K562 (cell line): ENCODE measurements around the gene TMEM208. TPM values are rescaled to one million over a fixed set of nuclear protein-coding genes. Genes with fewer than 3 reads are reported as not detected.
A peak's percentile ranks its signal among the peaks of the same experiment; 100 is the strongest.

Experiments
- ATAC-seq: fragments of 200-7000 bp; cut with Tn5 transposase; 3 replicates; pipeline ENCODE4 v1.9.1; 2020; ENCODE audit warnings: moderate library complexity
- BruUV-seq: library from RNA; stranded (reverse); fragments of 400-500 nt; replicated peaks from 2 replicates; lab custom pipeline; 2021; lab: Mats Ljungman, UMichigan
- CTCF ChIA-PET: fragments of 300-600 bp; formaldehyde crosslinking; extraction: SDS; loops from one replicate; lab custom pipeline; 2021; ENCODE audit warnings: low intra/inter-chr PET ratio; lab: Yijun Ruan, JAX
- POLR2A ChIA-PET: fragments of 300-600, 350-650 bp; sonication (Branson Sonifier 250); formaldehyde crosslinking; extraction: SDS; loops from one replicate; lab custom pipeline; 2021; ENCODE audit warnings: antibody characterized with exemption, inconsistent platforms; lab: Yijun Ruan, JAX
- DNase-seq, 4 experiments: peaks; one replicate each; pipeline versions ENCODE4 v3.0.0 to v3.0.0-alpha.2; 2011 to 2018; ENCODE audit warnings: low spot score in 3 of 4, mixed read lengths in 3 of 4; ENCODE audit errors: extremely low read depth in 1 of 4
- FAIRE-seq: peaks from 2 replicates; lab custom pipeline; 2011; peaks lifted over from hg19 to GRCh38; lab: Jason Lieb, UNC
- H2AFZ ChIP-seq: 2 replicates; pipeline ENCODE4 v1.6.0; 2011; ENCODE audit warnings: low read depth, low read length, control low read depth, inconsistent platforms
- H3K27ac ChIP-seq: fragments of 200-600 bp; 3 replicates; pipeline ENCODE4 v1.8.0; 2011; ENCODE audit warnings: low read depth, mild to moderate bottlenecking, control low read depth, inconsistent platforms, low read length, moderate library complexity, mixed read lengths; ENCODE audit errors: extremely low read depth
- H3K27me3 ChIP-seq, 2 experiments: fragments of 300-600 bp in 1 of 2; 2 replicates in 1 of 2; 3 replicates in 1 of 2; pipeline versions ENCODE4 v1.6.0 to v1.8.0; 2011; ENCODE audit warnings: inconsistent platforms in 2 of 2, low read length in 2 of 2, mild to moderate bottlenecking in 1 of 2, mixed read lengths in 1 of 2, moderate library complexity in 1 of 2; ENCODE audit not compliant: control insufficient read depth in 2 of 2, insufficient read depth in 2 of 2
- H3K36me3 ChIP-seq: fragments of 300-600 bp; 3 replicates; pipeline ENCODE4 v1.8.0; 2011; ENCODE audit warnings: mild to moderate bottlenecking, low read length, inconsistent platforms; ENCODE audit not compliant: control insufficient read depth, insufficient read depth
- H3K4me1 ChIP-seq, 2 experiments: fragments of 200-600 bp in 1 of 2; replicated peaks in 1 of 2; 2 replicates in 1 of 2; 3 replicates in 1 of 2; pipeline versions ENCODE4 v1.5.1 to v1.8.0; 2011; ENCODE audit warnings: inconsistent platforms in 2 of 2, low read length in 2 of 2, mild to moderate bottlenecking in 1 of 2, mixed read lengths in 1 of 2, moderate library complexity in 1 of 2; ENCODE audit not compliant: control insufficient read depth in 2 of 2, insufficient read depth in 2 of 2
- H3K4me2 ChIP-seq: 2 replicates; pipeline ENCODE4 v1.6.1; 2011; ENCODE audit warnings: low read length, control low read depth, inconsistent platforms, mixed read lengths; ENCODE audit not compliant: insufficient read depth
- H3K4me3 ChIP-seq: fragments of 200-600 bp; sonication (generic), shearing (Covaris generic); 2 replicates; pipeline ENCODE4 v1.5.1; 2016; ENCODE audit warnings: control low read depth, inconsistent platforms
- H3K79me2 ChIP-seq: fragments of 200-600 bp; 3 replicates; pipeline ENCODE4 v1.8.0; 2011; ENCODE audit warnings: low read length, inconsistent platforms; ENCODE audit not compliant: control insufficient read depth, insufficient read depth
- H3K9ac ChIP-seq, 2 experiments: 2 replicates each; pipeline versions ENCODE4 v1.6.0 to v1.6.1; 2011; ENCODE audit warnings: low read depth in 2 of 2, low read length in 2 of 2, control low read depth in 1 of 2, inconsistent platforms in 1 of 2, mild to moderate bottlenecking in 1 of 2, mixed read lengths in 1 of 2; ENCODE audit not compliant: insufficient read depth in 1 of 2
- H3K9me1 ChIP-seq: one replicate; pipeline ENCODE4 v1.6.0; 2011; ENCODE audit warnings: inconsistent platforms, mild to moderate bottlenecking, low read length, moderate library complexity; ENCODE audit not compliant: control insufficient read depth, insufficient read depth
- H3K9me3 ChIP-seq: replicated peaks from 2 replicates; pipeline ENCODE4 v1.5.1; 2011; ENCODE audit warnings: low read depth, low read length, inconsistent platforms; ENCODE audit not compliant: control insufficient read depth, insufficient read depth
- H4K20me1 ChIP-seq: replicated peaks from 2 replicates; pipeline ENCODE4 v1.6.1; 2011; ENCODE audit warnings: low read length, inconsistent platforms, mixed read lengths; ENCODE audit not compliant: control insufficient read depth, insufficient read depth
- HDAC1 ChIP-seq, 2 experiments: fragments of 450-650 bp; IDR thresholded peaks; 2 replicates each; pipeline ENCODE4 v1.6.1; 2016 to 2017; ENCODE audit warnings: inconsistent platforms in 1 of 2, mild to moderate bottlenecking in 1 of 2, moderate library complexity in 1 of 2
- MITF ChIP-seq: IDR thresholded peaks from 2 replicates; pipeline ENCODE4 v1.6.1; 2014; ENCODE audit warnings: antibody characterized with exemption
- MLX ChIP-seq, 2 experiments: fragments of 450-650 bp in 1 of 2; sonication (generic) in 1 of 2; formaldehyde crosslinking; conservative IDR thresholded peaks; 2 replicates each; pipeline versions ENCODE4 v1.4.0 to v1.8.1; 2020 to 2022; ENCODE audit warnings: mild to moderate bottlenecking in 1 of 2, missing genetic modification reagents in 1 of 2
- PHF21A ChIP-seq: fragments of 450-650 bp; IDR thresholded peaks from 2 replicates; pipeline ENCODE4 v1.6.1; 2017; ENCODE audit warnings: low read depth, borderline replicate concordance
- POLR2A ChIP-seq: fragments of 450-650 bp; conservative IDR thresholded peaks from 2 replicates; pipeline ENCODE4 v1.6.1; 2016
- SMAD4 ChIP-seq: fragments of 250-450 bp; sonication (Bioruptor Pico); conservative IDR thresholded peaks from 2 replicates; pipeline ENCODE4 v1.8.0; 2021; ENCODE audit warnings: inconsistent platforms, mild to moderate bottlenecking, moderate library complexity
- SMARCB1 ChIP-seq: IDR thresholded peaks from 2 replicates; pipeline ENCODE4 v1.6.1; 2011; ENCODE audit warnings: improper control_type of control experiment, low read depth; ENCODE audit not compliant: insufficient read length
- THRAP3 ChIP-seq: fragments of 450-650 bp; IDR thresholded peaks from 2 replicates; pipeline ENCODE4 v1.6.1; 2016; ENCODE audit warnings: mild to moderate bottlenecking, inconsistent platforms, borderline replicate concordance
- ZC3H4 ChIP-seq: sonication (generic); formaldehyde crosslinking; IDR thresholded peaks from 2 replicates; pipeline ENCODE4 v1.9.0; 2021; ENCODE audit warnings: missing genetic modification reagents, borderline replicate concordance
- ZNF584 ChIP-seq: fragments of 200-800 bp; sonication (Bioruptor generic); IDR thresholded peaks from 2 replicates; pipeline ENCODE4 v1.6.1; 2016; ENCODE audit warnings: low read depth, mild to moderate bottlenecking, missing genetic modification characterization, missing compliant biosample characterization
- WGBS: fragments of 100-300 bp; shearing (Covaris generic); methylation state at CpG from one replicate; pipeline ENCODE4 v1.1.6; 2016; ENCODE audit warnings: low coverage, mixed read lengths; ENCODE audit not compliant: insufficient coverage; ENCODE audit errors: missing lambda C conversion rate; 5-methylcytosine and 5-hydroxymethylcytosine counted together
- in situ Hi-C: fragments of 300-500 bp; cut with MboI; formaldehyde crosslinking; loops from 4 replicates; pipeline ENCODE4 v1.15.0; 2018; ENCODE audit warnings: inconsistent platforms, mixed read lengths
- intact Hi-C: fragments of 100-400 bp; cut with micrococcal nuclease; formaldehyde crosslinking; loops from 2 replicates; pipeline ENCODE4 v1.14.2; 2022
- polyA plus RNA-seq, 8 experiments: library from polyadenylated mRNA; depleted of rRNA in 4 of 8; stranded (reverse) in 5 of 8; unstranded in 3 of 8; fragments of >200 nt; fragmentation: Nextera tagmentation in 2 of 8; fragmentation: Illumina TruSeq in 1 of 8; extraction: Ambion mirVana in 2 of 8; extraction: Trizol in 1 of 8; gene quantifications; 2 replicates each; pipeline versions ENCODE4 v1.2.1 to v1.2.3, GENCODE V29; 2011 to 2014; ENCODE audit warnings: inconsistent platforms in 1 of 8, missing spikeins in 1 of 8
- total RNA-seq, 7 experiments: library from RNA; depleted of rRNA in 6 of 7; stranded (reverse); fragments of >200 nt in 6 of 7; fragmentation: Illumina TruSeq in 2 of 7; extraction: Trizol in 2 of 7; gene quantifications; 2 replicates each; pipeline versions ENCODE4 v1.2.1 to v1.2.3, GENCODE V29; 2011 to 2021; ENCODE audit warnings: low replicate concordance in 1 of 7

The TMEM208 gene
- total and polyA plus RNA-seq, 9 of the 15 experiments (the other 6 are each of a cell fraction or from before 2014, with no cell fraction given), result 31.8 to 239 (median 54.3) TPM

- TF ChIP-seq MITF, result no peak
- no peak for TF ChIP-seq THRAP3
- TF ChIP-seq PHF21A, result no peak
- no peak for TF ChIP-seq MLX (CRISPR knock-in tag; conservative IDR thresholded peaks at IDR 0.05)
- TF ChIP-seq HDAC1 (IDR thresholded peaks at IDR 0.05), result no peak
- TF ChIP-seq ZC3H4, result no peak
- TF ChIP-seq ZNF584 (CRISPR knock-in tag), result no peak
- no peak for TF ChIP-seq SMARCB1
- TF ChIP-seq, all 486 proteins: peak for 0
Observed at GRCh38 chr16:67204076-67204475, 22.9 kb upstream of the TMEM208 start (continued).

- no peak overlapping the region for H2AFZ ChIP-seq
- WGBS, result 83% methylated on average over 8 of the region's 8 CpGs
- TF ChIP-seq POLR2A (peak; percentile 47), SMAD4 (no peak)
- no peaks in the 10 kb centered on the region for H3K79me2 ChIP-seq
- ChIA-PET POLR2A (interaction anchor here (0.6 to 3.8 kb wide), 3 partner anchors 12 to 270 kb away, joined by 3 to 21 read pairs (median 3); partner anchors contain the start of gene E2F4), CTCF (no interaction called here)
- H4K20me1 ChIP-seq, result no peaks in the 10 kb centered on the region; the same call in 1 of the 2 replicates
- H3K36me3 ChIP-seq, result peaks cover 37% of the 10 kb centered on the region; the same call in 2 of the 3 replicates
- DNase-seq (no peak), ATAC-seq (no peak), FAIRE-seq (no peak)
- in situ Hi-C loops (no loop called here), intact Hi-C loops (no loop called here)
- no peaks in the 10 kb centered on the region for H3K27me3 ChIP-seq
- no peaks in the 10 kb centered on the region for H3K9me3 ChIP-seq
- peak overlapping the region in 1 of 2 experiments; percentile 80; a peak in 1 of 4 replicates for H3K9ac ChIP-seq
- no peak overlapping the region for H3K4me2 ChIP-seq
- no TSS peak for BruUV-seq
- peaks cover 3% of the 10 kb centered on the region for H3K9me1 ChIP-seq
- H3K27ac ChIP-seq, result no peak overlapping the region
- peaks cover 10 to 58% of the 10 kb centered on the region in 2 experiments; a peak in 4 of 5 replicates for H3K4me1 ChIP-seq
- no peak overlapping the region for H3K4me3 ChIP-seq
Observed at GRCh38 chr16:67206129-67206837, 20.6 kb upstream of the TMEM208 start.
